ENCODE measurements around the gene CLEC10A. TPM values are rescaled to one million over a fixed set of nuclear protein-coding genes. Genes with fewer than 3 reads are reported as not detected.

CLEC10A gene
- total RNA-seq, 4 donors from 2014 or later, result 6.3 to 7.0 TPM; not detected in 2

DNA sequence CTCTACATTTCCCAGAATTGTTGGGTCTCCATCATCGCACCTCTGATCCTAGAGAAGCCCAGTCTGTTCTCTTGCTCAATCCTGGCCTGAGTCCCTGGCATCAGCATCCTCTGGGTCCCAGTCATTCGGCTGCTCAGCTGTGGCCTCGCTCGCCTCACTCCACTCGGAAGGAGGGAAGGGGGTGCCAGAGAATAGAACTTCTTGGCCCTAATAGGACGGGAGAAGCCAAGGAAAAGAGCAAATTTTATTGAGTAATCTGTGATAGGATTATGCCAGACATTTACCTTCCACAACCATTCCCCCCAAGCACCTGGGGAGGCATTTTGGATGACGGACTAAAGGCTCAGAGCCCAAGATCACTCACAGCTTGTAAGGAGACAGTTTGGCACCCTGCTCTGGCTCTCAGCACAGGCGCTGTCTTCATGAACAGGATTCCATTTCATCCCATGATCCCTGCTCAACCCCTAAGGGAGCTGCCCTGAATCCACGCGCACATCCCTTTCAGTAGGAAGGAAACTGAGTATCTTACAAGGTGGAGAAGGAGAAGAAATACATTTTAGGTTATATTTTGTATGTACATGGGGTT is 498 bp upstream of the CLEC10A start:
- DNase-seq, result no peak
- in situ Hi-C loops (cut with MboI; ENCODE audit: low pct_ligation_motif_present in 1 of 4, low pct_unique_long_range_greater_than_20kb in 1 of 4, low sequenced_read_pairs in 3 of 4) (no loop called here), intact Hi-C loops (cut with DNase I; ENCODE audit: low total_unique reads) (loop anchor here (1.0 kb wide), 1 partner anchor 18 kb away; no protein-coding TSS in a partner anchor)
- 74% methylated on average over 10 of the region's 10 CpGs; no CpG with 5 or more reads in 1 of the 2 donors for WGBS, 2 donors (ENCODE audit: low coverage in 1 of 2)
- no peak for TF ChIP-seq EP300 (IDR thresholded peaks at IDR 0.05; ENCODE audit: low read depth)
- TF ChIP-seq, protein P1, sequence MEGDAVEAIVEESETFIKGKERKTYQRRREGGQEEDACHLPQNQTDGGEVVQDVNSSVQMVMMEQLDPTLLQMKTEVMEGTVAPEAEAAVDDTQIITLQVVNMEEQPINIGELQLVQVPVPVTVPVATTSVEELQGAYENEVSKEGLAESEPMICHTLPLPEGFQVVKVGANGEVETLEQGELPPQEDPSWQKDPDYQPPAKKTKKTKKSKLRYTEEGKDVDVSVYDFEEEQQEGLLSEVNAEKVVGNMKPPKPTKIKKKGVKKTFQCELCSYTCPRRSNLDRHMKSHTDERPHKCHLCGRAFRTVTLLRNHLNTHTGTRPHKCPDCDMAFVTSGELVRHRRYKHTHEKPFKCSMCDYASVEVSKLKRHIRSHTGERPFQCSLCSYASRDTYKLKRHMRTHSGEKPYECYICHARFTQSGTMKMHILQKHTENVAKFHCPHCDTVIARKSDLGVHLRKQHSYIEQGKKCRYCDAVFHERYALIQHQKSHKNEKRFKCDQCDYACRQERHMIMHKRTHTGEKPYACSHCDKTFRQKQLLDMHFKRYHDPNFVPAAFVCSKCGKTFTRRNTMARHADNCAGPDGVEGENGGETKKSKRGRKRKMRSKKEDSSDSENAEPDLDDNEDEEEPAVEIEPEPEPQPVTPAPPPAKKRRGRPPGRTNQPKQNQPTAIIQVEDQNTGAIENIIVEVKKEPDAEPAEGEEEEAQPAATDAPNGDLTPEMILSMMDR (IDR thresholded peaks at IDR 0.05), result no peak
- TF ChIP-seq POLR2AphosphoS5 (IDR thresholded peaks at IDR 0.05), result no peak
- TF ChIP-seq POLR2A (IDR thresholded peaks at IDR 0.05), result no peak
- H3K4me3 ChIP-seq, result no peak overlapping the region
- H3K9me3 ChIP-seq, result no peaks in the 10 kb centered on the region
- no peaks in the 10 kb centered on the region for H3K36me3 ChIP-seq
- H3K4me1 ChIP-seq, result no peaks in the 10 kb centered on the region
- H3K27ac ChIP-seq, result peak overlapping the region in 1 of 4 donors; percentile 21
- H3K27me3 ChIP-seq, result peaks cover 7% of the 10 kb centered on the region

DNA sequence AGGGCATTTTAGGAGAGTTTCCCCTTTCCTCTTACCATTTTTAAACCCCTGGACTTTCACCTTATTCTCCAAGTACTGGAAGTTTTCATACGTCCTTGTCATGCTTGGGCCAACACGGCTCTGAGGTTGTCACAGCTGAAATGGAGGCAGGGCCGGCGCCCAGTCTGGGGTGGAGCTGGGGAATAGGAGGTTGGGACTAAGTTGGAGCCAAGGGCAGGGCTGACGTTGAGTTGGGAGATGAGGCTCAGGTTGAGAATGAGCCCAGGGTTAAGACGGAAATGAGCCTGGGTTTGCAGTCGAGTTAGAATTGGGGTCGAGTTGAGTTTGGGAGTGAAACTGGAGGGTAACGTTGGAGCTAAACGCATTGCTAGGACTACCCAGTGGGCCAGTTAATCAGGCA is 1.3 kb downstream of the CLEC10A start:
- 70 to 76% methylated on average over 10 of the region's 10 CpGs for WGBS, 2 donors (ENCODE audit: low coverage in 1 of 2)
- no peaks in the 10 kb centered on the region for H3K4me1 ChIP-seq
- no peaks in the 10 kb centered on the region for H3K27me3 ChIP-seq
- H3K4me3 ChIP-seq, result no peak overlapping the region
- no peaks in the 10 kb centered on the region for H3K36me3 ChIP-seq
- DNase-seq, result no peak
- no peak overlapping the region for H3K27ac ChIP-seq
- in situ Hi-C loops (cut with MboI; ENCODE audit: low pct_ligation_motif_present in 1 of 4, low pct_unique_long_range_greater_than_20kb in 1 of 4, low sequenced_read_pairs in 3 of 4) (no loop called here), intact Hi-C loops (cut with DNase I; ENCODE audit: low total_unique reads) (no loop called here)
- H3K9me3 ChIP-seq, result no peaks in the 10 kb centered on the region
- TF ChIP-seq, protein P1 (IDR thresholded peaks at IDR 0.05), result no peak
- TF ChIP-seq EP300 (IDR thresholded peaks at IDR 0.05; ENCODE audit: low read depth) (no peak), POLR2AphosphoS5 (IDR thresholded peaks at IDR 0.05) (no peak), POLR2A (IDR thresholded peaks at IDR 0.05) (no peak)

DNA sequence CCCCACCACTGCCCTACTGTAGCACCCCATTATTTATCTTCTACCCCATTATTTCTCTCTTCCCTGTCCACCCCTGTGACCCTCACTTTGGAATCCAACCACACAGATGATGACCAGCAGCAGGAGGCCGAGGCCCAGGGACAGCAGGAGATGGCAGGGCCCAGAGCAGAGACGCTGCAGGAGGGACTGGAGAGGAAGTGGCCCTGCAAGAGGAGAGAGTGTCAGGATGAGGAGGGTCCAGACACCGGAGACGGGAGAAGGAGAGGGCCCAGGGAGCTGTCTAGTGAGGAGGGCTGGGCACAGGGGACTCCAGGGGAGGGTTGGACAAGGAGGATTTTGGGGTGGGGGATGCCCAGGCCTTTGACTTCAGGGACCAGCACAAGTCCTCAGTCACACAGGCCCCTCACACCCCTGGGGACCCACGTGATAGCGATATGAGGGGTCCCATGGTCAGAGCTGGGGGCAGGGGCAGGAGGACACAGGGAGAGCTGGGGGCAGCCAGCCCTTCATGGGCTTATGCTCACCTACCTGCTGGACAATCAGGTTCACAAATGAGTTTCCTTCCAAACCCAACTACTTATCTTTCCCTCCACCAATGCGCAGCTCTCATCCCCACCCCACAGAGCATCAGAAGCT is 2.0 kb downstream of the CLEC10A start:
- in situ Hi-C loops (cut with MboI; ENCODE audit: low pct_ligation_motif_present in 1 of 4, low pct_unique_long_range_greater_than_20kb in 1 of 4, low sequenced_read_pairs in 3 of 4), result no loop called here
- H3K27me3 ChIP-seq, result no peaks in the 10 kb centered on the region
- H3K9me3 ChIP-seq, result no peaks in the 10 kb centered on the region
- DNase-seq, result no peak
- H3K36me3 ChIP-seq, result no peaks in the 10 kb centered on the region
- no peak overlapping the region for H3K4me3 ChIP-seq
- 83 to 85% methylated on average over 3 to 7 of the region's 7 CpGs for WGBS, 2 donors (ENCODE audit: low coverage in 1 of 2)
- H3K27ac ChIP-seq, result no peak overlapping the region
- TF ChIP-seq, protein P1 (IDR thresholded peaks at IDR 0.05), result no peak
- TF ChIP-seq POLR2A (IDR thresholded peaks at IDR 0.05), result no peak
- TF ChIP-seq POLR2AphosphoS5 (IDR thresholded peaks at IDR 0.05), result no peak
- H3K4me1 ChIP-seq, result no peaks in the 10 kb centered on the region
- intact Hi-C loops (cut with DNase I; ENCODE audit: low total_unique reads), result no loop called here

DNA sequence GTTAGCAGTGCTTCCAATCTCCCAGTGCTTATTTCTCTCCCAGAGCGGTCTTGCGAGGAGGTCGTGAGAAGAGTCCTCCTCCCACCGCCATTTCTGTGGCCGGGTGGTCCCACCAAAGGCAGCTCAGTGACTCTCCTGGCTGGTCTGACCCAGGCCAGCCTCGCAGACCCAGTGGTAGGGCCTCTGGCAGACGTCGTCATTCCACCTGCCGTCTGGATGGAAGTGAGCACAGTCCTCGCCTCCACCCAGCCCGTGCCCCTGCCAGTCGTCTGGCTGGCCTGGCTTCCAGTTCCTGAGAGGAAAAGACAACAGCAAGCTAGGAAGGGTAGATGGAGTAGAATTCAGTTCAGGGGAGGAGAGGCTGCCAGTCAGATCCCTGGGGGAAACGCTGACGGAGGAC is 5.1 kb downstream of the CLEC10A start:
- no peak for DNase-seq
- Histone ChIP-seq H3K27me3 (no peaks in the 10 kb centered on the region), H3K4me3 (no peak overlapping the region), H3K9me3 (no peaks in the 10 kb centered on the region), H3K36me3 (no peaks in the 10 kb centered on the region), H3K27ac (no peak overlapping the region), H3K4me1 (no peaks in the 10 kb centered on the region)
- in situ Hi-C loops (cut with MboI; ENCODE audit: low pct_ligation_motif_present in 1 of 4, low pct_unique_long_range_greater_than_20kb in 1 of 4, low sequenced_read_pairs in 3 of 4) (no loop called here), intact Hi-C loops (cut with DNase I; ENCODE audit: low total_unique reads) (no loop called here)
- no peak for TF ChIP-seq POLR2A (IDR thresholded peaks at IDR 0.05)
- no peak for TF ChIP-seq EP300 (IDR thresholded peaks at IDR 0.05; ENCODE audit: low read depth)
- no peak for TF ChIP-seq POLR2AphosphoS5 (IDR thresholded peaks at IDR 0.05)
- TF ChIP-seq, protein P1 (IDR thresholded peaks at IDR 0.05), result no peak
- WGBS, 2 donors (ENCODE audit: low coverage in 1 of 2), result 84% methylated on average over 14 of the region's 14 CpGs; no CpG with 5 or more reads in 1 of the 2 donors

Measured in transverse colon (tissue), 4 donors.